ENCODE results near the gene VPS26A.
A peak's percentile ranks its signal among the peaks of the same experiment; 100 is the strongest.

VPS26A gene

DNA sequence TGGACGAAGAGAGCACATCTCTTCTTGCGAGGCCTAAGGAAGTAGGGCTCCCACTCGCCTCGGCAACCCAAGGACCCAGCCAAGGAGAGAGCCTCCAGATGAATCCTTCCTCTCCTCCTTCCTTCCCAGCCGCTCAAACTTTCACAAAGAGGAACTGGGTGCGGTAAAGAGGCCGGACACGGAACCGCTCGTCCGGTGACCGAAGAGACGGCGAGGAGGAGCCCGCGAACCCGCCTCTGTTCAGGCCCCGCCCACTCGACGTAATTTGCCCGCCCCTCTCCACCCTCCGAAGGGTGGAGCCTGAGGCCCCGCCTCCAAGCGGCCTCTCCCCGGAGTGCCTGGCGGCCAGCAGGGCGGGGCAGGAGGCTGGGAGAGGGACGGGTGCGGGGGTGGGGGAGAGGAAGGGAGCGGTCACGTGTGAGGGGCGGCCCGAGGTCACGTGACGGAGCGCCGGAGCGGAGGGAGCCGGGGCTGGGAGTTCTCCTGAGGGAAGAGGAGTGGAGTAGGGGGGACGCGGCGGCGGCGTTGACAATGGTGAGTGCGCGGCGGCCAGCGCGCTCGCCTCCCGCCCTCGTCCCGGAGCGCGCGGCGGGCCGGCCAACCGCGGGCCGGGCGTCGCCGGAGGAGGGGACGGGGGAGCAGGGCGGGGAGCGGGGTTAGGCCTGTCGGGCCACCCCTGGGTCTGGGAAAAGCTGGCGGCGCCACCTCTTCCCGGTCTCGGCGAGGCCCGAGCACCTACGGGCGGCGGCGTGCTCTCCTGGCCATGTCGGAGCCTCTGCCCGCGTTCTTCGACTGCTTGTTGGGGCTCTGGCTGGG, at the start of gene VPS26A:
VPS26A (plus strand) TSS at position 432 of the 816 bp plus-strand sequence; CDS start at position 532, 100 bp downstream.
- DNase-seq: peak; percentile 89

- no peak for DNase-seq
These were observed 49.4 kb upstream of the VPS26A start for GRCh38 chr10:69074532-69074931.

- no peak for DNase-seq
These were observed 48.5 kb upstream of the VPS26A start for GRCh38 chr10:69075431-69075830.

- no peak for DNase-seq
These were observed 45.7 kb upstream of the VPS26A start for GRCh38 chr10:69078311-69078710.

DNA sequence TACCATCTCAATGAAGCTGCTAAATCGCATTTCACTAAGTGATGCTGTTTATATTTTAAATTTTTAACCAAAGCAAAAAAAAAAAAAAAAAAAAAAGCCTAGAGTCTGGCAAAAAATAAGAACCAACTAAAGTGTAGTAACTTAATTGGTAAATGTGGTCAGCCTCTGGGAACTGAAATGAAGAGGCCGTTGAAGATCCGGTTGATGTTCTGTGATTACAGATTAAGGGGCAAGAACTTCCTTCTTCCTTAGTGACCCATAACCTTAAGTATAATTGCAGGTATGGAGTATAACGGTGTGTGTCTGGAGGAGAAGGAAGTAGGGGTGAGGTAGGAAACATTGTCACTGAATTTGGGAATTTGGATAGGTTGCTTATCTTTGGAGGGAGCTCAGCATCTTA, 43.8 kb upstream of the VPS26A start:
- DNase-seq: no peak

- no peak for DNase-seq
These were observed 37.9 kb upstream of the VPS26A start for GRCh38 chr10:69086001-69086509.

DNA sequence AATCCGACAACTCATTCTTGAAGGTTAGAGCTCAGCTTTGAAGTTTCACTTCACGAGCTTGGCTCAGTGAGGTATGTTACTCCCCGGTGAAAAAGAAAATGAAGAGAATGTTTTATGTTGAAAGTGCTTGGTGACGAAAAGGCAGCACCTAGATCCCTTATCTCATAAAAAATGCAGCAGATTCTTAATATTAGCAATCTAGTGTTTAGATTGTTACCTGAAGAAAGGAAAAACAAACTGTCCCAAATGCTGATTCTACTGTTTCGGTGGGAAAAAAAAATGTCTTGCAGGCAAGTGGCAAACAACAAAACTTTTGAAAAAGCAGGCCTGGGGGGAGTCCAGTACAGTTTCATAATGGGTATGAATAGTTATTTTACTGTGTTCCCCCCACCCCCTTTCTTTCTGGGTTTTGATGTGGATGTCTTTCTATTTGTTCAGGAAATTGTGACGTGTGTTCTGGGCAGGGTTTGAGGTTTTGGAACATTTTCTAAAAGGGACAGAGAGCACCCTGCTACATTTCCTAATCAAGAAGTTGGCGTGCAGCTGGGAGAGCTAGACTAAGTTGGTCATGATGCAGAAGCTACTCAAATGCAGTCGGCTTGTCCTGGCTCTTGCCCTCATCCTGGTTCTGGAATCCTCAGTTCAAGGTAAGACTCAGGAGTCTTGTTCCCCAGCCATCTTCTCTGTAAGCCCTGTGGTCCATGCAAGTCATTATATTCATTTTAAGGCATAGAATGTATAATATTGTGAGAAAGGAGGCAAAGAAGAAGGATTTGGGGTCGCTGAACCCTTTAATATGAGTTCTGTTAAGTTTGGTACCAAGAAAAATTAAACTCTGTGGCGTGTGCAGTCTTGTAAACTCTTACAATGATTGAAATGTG, 36.1 kb upstream of the VPS26A start, which contains the start of gene SRGN:
SRGN (plus strand) TSS at position 514 of the 881 bp plus-strand sequence; CDS start at position 569, 55 bp downstream.
- DNase-seq: no peak

DNA sequence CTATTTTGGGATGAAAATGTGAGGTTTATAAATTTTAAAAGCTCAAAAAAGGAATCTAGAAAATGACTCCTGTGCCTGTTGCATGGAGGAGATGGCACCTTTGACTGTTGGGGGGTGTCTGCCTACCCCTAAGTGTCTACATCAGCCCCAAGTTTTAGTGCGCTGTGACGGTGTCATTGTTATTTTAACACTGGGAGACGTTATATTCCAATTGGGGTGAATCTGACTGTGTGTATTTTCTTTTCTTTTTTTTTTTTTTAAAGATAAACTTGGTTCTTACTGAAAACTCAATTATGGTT, 35.6 kb upstream of the VPS26A start:
- no peak for DNase-seq

DNA sequence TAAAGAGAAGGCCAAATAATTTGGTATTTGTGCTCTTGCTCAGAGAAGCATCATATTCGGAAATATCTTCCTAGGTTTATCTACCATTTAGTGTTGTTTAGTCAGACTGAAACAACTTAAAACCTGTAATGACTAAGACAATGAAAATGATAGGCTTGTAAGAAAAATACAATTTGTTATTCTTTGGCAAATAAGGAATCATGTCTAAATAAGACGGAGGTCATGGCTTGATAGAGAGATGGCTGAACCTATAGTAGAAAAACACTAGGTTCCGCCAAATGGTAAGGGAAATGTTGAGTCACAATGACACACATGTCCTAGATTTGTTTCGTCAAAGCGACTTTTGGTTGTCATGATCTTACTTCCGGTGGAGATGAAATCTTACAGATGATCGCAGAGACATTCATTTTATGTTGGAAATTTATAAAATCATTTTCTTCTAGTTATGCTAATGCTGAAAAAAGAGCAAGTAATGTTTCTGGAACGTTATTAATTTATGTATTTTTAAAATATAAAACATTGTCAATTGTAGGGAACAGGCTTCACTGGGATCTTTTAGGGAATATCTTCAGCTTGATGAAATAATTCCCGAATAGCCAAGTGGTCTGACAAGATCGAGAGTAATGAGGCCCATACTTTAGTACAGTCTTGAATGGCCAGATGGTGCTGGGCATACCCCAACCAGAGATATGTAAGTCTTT, 35.0 kb upstream of the VPS26A start:
- no peak for DNase-seq

DNA sequence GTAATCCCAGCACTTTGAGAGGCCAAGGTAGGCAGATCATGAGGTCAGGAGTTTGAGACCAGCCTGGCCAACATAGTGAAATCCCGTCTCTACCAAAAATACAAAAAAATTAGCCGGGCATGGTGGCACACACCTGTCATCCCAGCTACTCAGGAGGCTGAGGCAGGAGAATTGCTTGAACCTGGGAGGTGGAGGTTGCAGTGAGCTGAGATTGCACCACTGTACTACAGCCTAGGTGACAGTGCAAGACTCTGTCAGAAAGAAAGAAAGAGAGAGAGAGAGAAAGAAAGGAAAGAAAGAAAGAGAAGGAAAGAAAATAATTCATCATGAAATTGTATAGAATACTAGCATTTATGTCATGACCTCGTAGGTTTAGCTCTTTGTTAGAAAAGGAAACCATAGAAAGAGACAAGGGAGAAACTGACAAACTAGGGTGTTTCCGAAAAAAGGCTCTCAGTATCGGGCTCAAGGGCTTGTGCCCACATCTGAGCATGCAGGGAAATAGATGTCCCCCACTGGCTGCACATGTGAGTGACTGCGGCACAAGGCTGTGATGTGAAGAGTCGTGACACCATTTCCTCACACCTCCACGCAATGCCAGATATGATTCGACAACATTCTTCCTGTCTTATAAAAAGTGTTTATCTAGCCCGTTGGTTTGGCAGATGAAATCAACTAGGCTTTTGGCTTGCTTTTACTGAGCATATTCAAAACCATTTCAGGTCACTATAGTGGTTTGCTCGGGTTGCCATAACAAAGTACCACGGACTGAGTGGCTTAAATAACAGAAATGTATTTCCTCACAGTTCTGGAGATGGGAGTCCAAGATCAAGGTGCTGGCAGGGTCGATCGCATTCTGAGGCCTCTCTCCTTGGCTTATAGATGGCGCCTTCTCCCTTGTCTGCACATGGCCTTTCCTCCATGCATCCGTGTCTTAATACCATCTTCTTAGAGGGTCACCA, 34.1 kb upstream of the VPS26A start:
- DNase-seq: no peak

GRCh38 chr10:69090685-69091084, 33.3 kb upstream of the VPS26A start:
- no peak for DNase-seq

- DNase-seq: no peak
These were observed 32.8 kb upstream of the VPS26A start for GRCh38 chr10:69091143-69091651.

DNA sequence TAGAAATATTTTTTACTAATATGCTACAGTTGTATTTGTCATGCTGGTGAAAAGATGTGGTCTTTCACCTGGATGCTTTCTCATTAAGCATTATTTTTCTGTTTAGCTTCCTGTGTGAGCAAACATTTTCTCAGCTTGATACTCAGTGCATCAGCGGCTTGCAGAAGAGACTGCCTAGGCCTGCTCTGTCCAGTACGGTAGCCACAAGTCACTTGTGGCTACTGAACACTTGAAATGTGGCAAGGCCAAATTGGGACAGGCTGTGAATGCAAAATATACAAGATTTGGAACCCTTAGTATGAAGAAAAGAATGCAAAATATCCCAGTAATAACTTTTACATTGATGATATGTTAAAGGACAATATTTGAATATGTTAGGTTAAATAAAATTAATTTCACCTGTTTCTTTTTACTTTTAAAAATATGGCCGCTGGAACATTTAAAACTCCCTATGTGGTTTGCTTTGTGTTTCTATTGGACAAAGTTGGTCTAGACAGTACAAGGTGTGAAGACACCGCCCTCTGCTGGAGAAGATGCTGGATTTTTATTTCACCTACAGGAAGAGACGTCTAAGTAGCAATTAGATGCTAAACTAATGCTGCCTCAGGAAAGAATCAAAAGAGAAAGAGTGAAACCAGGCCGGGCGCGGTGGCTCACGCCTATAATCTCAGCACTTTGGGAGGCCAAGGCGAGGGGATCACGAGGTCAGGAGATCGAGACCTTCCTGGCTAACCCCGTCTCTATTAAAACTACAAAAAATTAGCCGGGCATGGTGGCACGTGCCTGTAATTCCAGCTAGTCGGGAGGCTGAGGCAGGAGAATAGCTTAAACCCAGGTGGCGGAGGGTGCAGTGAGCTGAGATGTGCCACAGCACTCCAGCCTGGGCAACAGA, 30.8 kb upstream of the VPS26A start:
- peak; percentile 7 to 32 for DNase-seq

DNA sequence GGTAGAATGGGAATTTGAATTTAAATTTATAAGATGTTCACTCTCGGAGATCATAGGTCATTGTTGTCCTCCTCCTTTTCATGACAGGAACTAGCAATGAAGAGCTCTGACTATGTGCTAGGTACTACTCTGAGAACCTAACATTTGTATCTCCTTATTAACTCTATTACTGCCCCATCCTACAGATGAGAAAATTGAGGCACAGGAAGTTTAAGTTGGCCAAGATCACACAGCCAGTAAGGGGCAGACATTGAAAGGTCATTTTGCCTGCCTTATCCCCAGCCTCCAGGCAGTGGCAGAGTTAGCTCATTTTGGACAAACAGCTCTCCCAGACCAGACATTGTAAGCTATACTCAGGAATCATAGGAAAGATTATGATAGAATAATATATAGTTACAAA, 30.0 kb upstream of the VPS26A start:
- no peak for DNase-seq

DNA sequence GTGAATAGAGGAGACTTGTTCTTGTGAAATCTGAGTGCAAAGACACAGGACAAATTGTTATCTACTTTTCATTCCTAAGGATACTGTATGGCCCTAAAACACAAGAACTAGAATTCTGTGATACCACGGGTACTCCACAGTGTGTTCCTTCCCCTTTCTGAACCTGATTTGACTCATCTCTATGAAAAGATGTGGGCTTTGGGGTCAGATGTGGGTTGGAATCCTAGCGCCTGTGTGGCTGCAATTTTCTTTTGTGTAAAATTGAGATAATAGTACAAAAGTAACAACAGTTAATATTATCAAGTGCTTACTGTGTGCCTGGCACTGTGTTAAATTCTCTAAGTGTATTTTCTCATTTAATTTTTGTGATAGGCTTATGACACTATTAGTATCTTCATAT, 27.9 kb upstream of the VPS26A start:
- DNase-seq: no peak

GRCh38 chr10:69097729-69098128, 26.2 kb upstream of the VPS26A start:
- DNase-seq: no peak

DNA sequence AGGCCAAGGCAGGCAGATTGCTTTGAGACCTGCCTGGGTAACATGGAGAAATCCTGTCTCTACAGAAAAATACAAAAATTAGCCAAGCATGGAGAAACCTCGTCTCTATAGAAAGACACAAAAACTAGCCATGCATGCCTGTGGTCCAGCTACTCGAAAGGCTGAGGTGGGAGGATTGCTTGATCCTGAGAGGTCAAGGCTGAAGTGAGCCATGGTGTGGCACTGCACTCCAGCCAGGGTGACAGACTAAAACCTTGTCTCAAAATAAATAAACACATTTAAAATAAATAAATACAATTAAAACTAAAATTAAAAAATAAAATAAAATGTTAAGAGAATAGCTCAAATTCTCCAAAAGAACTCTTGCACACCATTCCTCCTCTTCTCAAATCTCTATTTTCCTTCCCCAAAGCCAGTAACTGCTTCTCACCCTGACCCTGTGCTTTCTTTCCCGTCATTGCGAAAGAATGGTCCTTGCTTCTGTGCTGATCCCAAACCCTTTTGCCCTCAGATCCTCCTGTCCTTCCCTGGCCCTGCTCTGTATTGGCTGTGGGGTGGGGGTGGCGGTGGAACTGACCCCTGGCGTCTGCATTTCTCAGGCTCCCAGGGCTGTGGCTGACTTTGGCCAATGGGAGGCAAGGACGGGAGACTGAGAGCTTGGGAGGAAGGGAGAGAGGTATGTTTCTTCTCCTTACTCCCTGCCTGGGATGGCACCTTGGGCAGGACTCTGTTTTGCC, 23.7 kb upstream of the VPS26A start:
- DNase-seq: no peak

GRCh38 chr10:69101451-69102095, 22.4 kb upstream of the VPS26A start:
- DNase-seq: no peak

DNA sequence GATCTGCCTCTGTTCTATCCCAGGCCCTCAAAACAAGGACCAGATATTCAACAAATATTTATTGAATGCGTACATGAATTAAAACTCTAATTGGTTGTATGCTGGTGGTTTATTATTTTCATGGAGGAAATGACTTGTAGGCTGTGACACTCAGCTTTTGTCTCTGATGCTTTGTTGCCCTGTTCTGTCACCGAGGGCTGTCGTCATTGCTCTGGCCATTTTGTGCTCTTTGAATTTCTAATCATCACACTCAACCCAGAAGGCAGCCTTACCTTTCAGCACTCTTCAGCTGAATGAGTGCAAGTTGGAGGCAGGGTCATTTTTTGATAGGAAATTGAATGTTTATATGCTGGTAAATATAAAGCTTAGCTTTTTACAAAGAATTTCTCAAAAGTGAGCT, 21.5 kb upstream of the VPS26A start:
- no peak for DNase-seq
